CD14-positive monocyte (primary cell): ENCODE results near the gene MOB3B. TPM values are rescaled to one million over a fixed set of nuclear protein-coding genes. Genes with fewer than 3 reads are reported as not detected.

Source experiments
- DNase-seq, 3 donors: peaks; one replicate each; pipeline ENCODE4 v3.0.0-alpha.2; 2011 to 2022
- H2AFZ ChIP-seq: 2 replicates; pipeline ENCODE4 v1.6.0; 2012; ENCODE audit warnings: mild to moderate bottlenecking, low read depth, low read length, inconsistent platforms; ENCODE audit not compliant: insufficient read depth, poor library complexity, severe bottlenecking
- H3K27ac ChIP-seq, 2 donors: 1 replicate in 1 of 2; 2 replicates in 1 of 2; pipeline ENCODE4 v1.5.1; 2012 to 2013; ENCODE audit warnings: low read length in 2 of 2, control low read depth in 1 of 2, inconsistent platforms in 1 of 2, low read depth in 1 of 2, mild to moderate bottlenecking in 1 of 2
- H3K27me3 ChIP-seq, 2 donors: one replicate each; pipeline versions ENCODE4 v1.6.0 to v1.6.1; 2011 to 2013; ENCODE audit warnings: low read length in 2 of 2; ENCODE audit not compliant: control insufficient read depth in 2 of 2, insufficient read depth in 2 of 2
- H3K36me3 ChIP-seq, 2 donors: replicated peaks in 1 of 2; 1 replicate in 1 of 2; 2 replicates in 1 of 2; pipeline versions ENCODE4 v1.5.1 to v1.6.1; 2012 to 2013; ENCODE audit warnings: low read length in 2 of 2, control low read depth in 1 of 2, inconsistent platforms in 1 of 2, mild to moderate bottlenecking in 1 of 2; ENCODE audit not compliant: insufficient read depth in 2 of 2, control insufficient read depth in 1 of 2
- H3K4me1 ChIP-seq, 2 donors: 1 replicate in 1 of 2; 2 replicates in 1 of 2; pipeline versions ENCODE4 v1.5.1 to v1.6.1; 2012 to 2013; ENCODE audit warnings: low read length in 2 of 2, control low read depth in 1 of 2, inconsistent platforms in 1 of 2, mild to moderate bottlenecking in 1 of 2, moderate library complexity in 1 of 2; ENCODE audit not compliant: insufficient read depth in 2 of 2, control insufficient read depth in 1 of 2
- H3K4me2 ChIP-seq: replicated peaks from 2 replicates; pipeline ENCODE3; 2012; ENCODE audit warnings: low read length, moderate library complexity, mild to moderate bottlenecking; ENCODE audit not compliant: poor library complexity, severe bottlenecking; ENCODE audit errors: extremely low read depth
- H3K4me3 ChIP-seq, 3 experiments: fragments of 200-600 bp in 1 of 3; sonication (generic) in 1 of 3; replicated peaks in 1 of 3; 1 replicate in 2 of 3; 2 replicates in 1 of 3; pipeline ENCODE4 v1.5.1; 2011 to 2013; ENCODE audit warnings: low read length in 3 of 3, mild to moderate bottlenecking in 3 of 3, control low read depth in 2 of 3, low read depth in 2 of 3, inconsistent platforms in 1 of 3, moderate library complexity in 1 of 3
- H3K79me2 ChIP-seq: 2 replicates; pipeline ENCODE4 v1.6.0; 2012; ENCODE audit warnings: mild to moderate bottlenecking, control low read depth, inconsistent platforms, low read length, moderate library complexity; ENCODE audit not compliant: insufficient read depth
- H3K9ac ChIP-seq: 2 replicates; pipeline ENCODE4 v1.6.0; 2017; ENCODE audit warnings: low read length, mild to moderate bottlenecking; ENCODE audit not compliant: insufficient read depth, poor library complexity, severe bottlenecking
- H3K9me3 ChIP-seq, 2 donors: replicated peaks in 1 of 2; 1 replicate in 1 of 2; 2 replicates in 1 of 2; pipeline versions ENCODE4 v1.5.1 to v1.6.1; 2012 to 2013; ENCODE audit warnings: low read length in 2 of 2, control low read depth in 1 of 2; ENCODE audit not compliant: control insufficient read depth in 1 of 2, insufficient read depth in 1 of 2
- H4K20me1 ChIP-seq: 2 replicates; pipeline ENCODE4 v1.6.0; 2012; ENCODE audit warnings: mild to moderate bottlenecking, low read length, control low read depth, moderate library complexity; ENCODE audit not compliant: insufficient read depth
- H3K27ac Mint-ChIP-seq, 7 donors: one replicate each; pipeline ENCODE4 v1.8.0; 2020; ENCODE audit warnings: mild to moderate bottlenecking in 7 of 7, mixed read lengths in 7 of 7, moderate library complexity in 6 of 7, inconsistent platforms in 2 of 7
- H3K27me3 Mint-ChIP-seq, 3 donors: one replicate each; pipeline ENCODE4 v1.8.0; 2021 to 2022; ENCODE audit warnings: low read depth in 3 of 3, mild to moderate bottlenecking in 3 of 3, mixed read lengths in 3 of 3, moderate library complexity in 3 of 3, inconsistent platforms in 1 of 3
- H3K36me3 Mint-ChIP-seq, 2 donors: one replicate each; pipeline ENCODE4 v1.8.0; 2020; ENCODE audit warnings: mixed read lengths in 2 of 2, inconsistent platforms in 1 of 2, mild to moderate bottlenecking in 1 of 2
- H3K4me1 Mint-ChIP-seq: one replicate; pipeline ENCODE4 v1.8.0; 2020; ENCODE audit warnings: mild to moderate bottlenecking, mixed read lengths
- H3K4me3 Mint-ChIP-seq, 2 donors: one replicate each; pipeline ENCODE4 v1.8.0; 2020; ENCODE audit warnings: mild to moderate bottlenecking in 2 of 2, mixed read lengths in 2 of 2, moderate library complexity in 1 of 2
- H3K9me3 Mint-ChIP-seq, 7 donors: one replicate each; pipeline ENCODE4 v1.8.0; 2020 to 2022; ENCODE audit warnings: mixed read lengths in 7 of 7, mild to moderate bottlenecking in 6 of 7, moderate library complexity in 6 of 7, inconsistent platforms in 2 of 7
- CTCF ChIP-seq: fragments of 200-600 bp; IDR thresholded peaks from one replicate; pipeline ENCODE4 v1.8.0; 2022; ENCODE audit warnings: antibody characterized with exemption, mild to moderate bottlenecking
- WGBS: methylation state at CpG from one replicate; pipeline ENCODE4 v1.1.5; 2013; ENCODE audit warnings: missing lambda C conversion rate; ENCODE audit not compliant: insufficient coverage; 5-methylcytosine and 5-hydroxymethylcytosine counted together
- intact Hi-C, 2 donors: fragments of 100-400 bp; cut with micrococcal nuclease; formaldehyde crosslinking; loops; one replicate each; pipeline versions ENCODE4 v1.15.0 to v1.15.1; 2023
- polyA plus RNA-seq, 3 donors: library from polyadenylated mRNA; depleted of rRNA in 1 of 3; unstranded in 2 of 3; stranded (reverse) in 1 of 3; fragments of 300-500 nt in 2 of 3; fragments of >200 nt in 1 of 3; fragmentation: Illumina TruSeq in 2 of 3; gene quantifications; 1 replicate in 2 of 3; 2 replicates in 1 of 3; pipeline ENCODE4 v1.2.3, GENCODE V29; 2012 to 2021

The MOB3B gene
- polyA plus RNA-seq, 3 donors, result 1.2 to 2.2 (median 1.4) TPM

GRCh38 chr9:27384262-27385014 is 145.2 kb downstream of the MOB3B start:
- WGBS, result 93% methylated on average over 5 of the region's 5 CpGs
- Histone ChIP-seq H3K4me1 (no peaks in the 10 kb centered on the region), H3K4me2 (no peak overlapping the region), H3K27ac (no peak overlapping the region), H3K9me3 (no peaks in the 10 kb centered on the region), H4K20me1 (no peaks in the 10 kb centered on the region), H3K27me3 (no peaks in the 10 kb centered on the region), H3K79me2 (no peaks in the 10 kb centered on the region), H3K36me3 (no peaks in the 10 kb centered on the region), H3K9ac (no peak overlapping the region), H3K4me3 (no peak overlapping the region), H2AFZ (no peak overlapping the region)
- Mint-ChIP-seq H3K4me1 (peaks cover 1% of the 10 kb centered on the region), H3K27ac (no peak overlapping the region), H3K27me3 (peaks cover 0 to 4% (median 0%) of the 10 kb centered on the region in 3 donors), H3K9me3 (no peaks in the 10 kb centered on the region), H3K4me3 (no peak overlapping the region), H3K36me3 (no peaks in the 10 kb centered on the region)
- intact Hi-C loops, result loop anchor here in 1 of 2 donors (10.0 kb wide), 1 partner anchor 50 kb away; no protein-coding TSS in a partner anchor
- TF ChIP-seq CTCF, result no peak
- no peak for DNase-seq

DNA sequence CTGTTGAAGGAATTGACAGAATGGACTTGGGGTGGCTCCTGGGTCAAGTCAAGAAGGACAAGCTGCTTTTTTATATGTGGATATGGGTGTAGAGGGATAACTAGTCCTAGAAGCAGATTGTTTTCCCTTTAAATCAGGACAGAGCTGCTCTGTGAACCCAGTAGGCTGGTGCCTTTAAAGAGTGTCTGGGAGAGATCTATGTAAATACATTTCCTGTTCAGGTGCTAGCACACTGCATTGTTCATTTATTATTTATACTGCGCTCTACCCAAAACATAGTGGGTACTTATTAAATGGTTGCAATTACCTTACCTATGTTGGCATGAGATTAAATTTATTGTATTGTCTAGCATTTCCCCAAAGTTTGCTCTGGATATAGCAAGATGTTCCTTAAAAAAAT is 146.1 kb downstream of the MOB3B start:
- no CpG with 5 or more reads among the region's 1 CpG for WGBS
- H3K9ac ChIP-seq, result no peak overlapping the region
- DNase-seq, result no peak
- Mint-ChIP-seq H3K9me3 (no peaks in the 10 kb centered on the region), H3K36me3 (no peaks in the 10 kb centered on the region), H3K4me3 (no peak overlapping the region), H3K4me1 (peaks cover 6% of the 10 kb centered on the region), H3K27me3 (peaks cover 0 to 1% (median 0%) of the 10 kb centered on the region in 3 donors), H3K27ac (no peak overlapping the region)
- H2AFZ ChIP-seq, result no peak overlapping the region
- no peaks in the 10 kb centered on the region for H3K27me3 ChIP-seq
- no peak overlapping the region for H3K27ac ChIP-seq
- H3K9me3 ChIP-seq, result no peaks in the 10 kb centered on the region
- no peaks in the 10 kb centered on the region for H3K36me3 ChIP-seq
- TF ChIP-seq CTCF, result no peak
- H3K79me2 ChIP-seq, result no peaks in the 10 kb centered on the region
- H3K4me1 ChIP-seq, result peaks cover under 1 to 1% of the 10 kb centered on the region in 2 donors
- H3K4me2 ChIP-seq, result no peak overlapping the region
- no peaks in the 10 kb centered on the region for H4K20me1 ChIP-seq
- no peak overlapping the region for H3K4me3 ChIP-seq
- intact Hi-C loops, result loop anchor here in 1 of 2 donors (10.0 kb wide), 1 partner anchor 51 kb away; no protein-coding TSS in a partner anchor
